Measurements from ENCODE around the gene CD24. TPM values are rescaled to one million over a fixed set of nuclear protein-coding genes. Genes with fewer than 3 reads are reported as not detected.
"Not testable (repeated sequence)": the region's sequence is repeated elsewhere in the genome, so short reads cannot be mapped to it uniquely, and the experiment has no call there.

The CD24 gene
- total and polyA plus RNA-seq, 2 of the 8 experiments (the other 6 are each of a cell fraction or from before 2014, with no cell fraction given), result 2,134 to 2,327 TPM

DNA sequence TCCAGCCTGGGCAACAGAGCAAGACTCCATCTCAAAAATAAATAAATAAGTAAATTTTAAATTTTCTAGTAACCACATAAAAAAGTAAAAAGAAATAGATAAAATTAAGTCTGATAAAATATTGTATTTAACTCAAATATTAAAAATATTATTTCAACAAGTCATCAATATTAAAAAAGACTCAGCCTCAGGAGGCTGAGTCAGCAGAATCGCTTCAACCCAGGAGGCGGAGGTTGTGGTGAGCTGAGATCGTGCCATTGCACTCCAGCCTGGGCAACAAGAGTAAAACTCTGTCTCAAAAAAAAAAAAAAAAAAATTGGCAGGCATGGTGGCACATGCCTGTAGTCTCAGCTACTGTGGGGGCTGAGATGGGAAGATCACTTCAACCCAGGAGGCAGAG lies 15.2 kb upstream of the CD24 start:
- H4K8ac ChIP-seq (ENCODE audit: extremely low read depth, insufficient read depth, low read length); FAIRE-seq; H3K79me1 ChIP-seq (ENCODE audit: low read depth, low read length); H2AK5ac ChIP-seq (ENCODE audit: low read depth, low read length); H3K79me2 ChIP-seq (ENCODE audit: control insufficient read depth in 1 of 2, insufficient read depth in 2 of 2, low read length in 2 of 2); H3K18ac ChIP-seq (ENCODE audit: extremely low read depth, low read length); H3K9me3 ChIP-seq (ENCODE audit: insufficient read depth in 2 of 2, low read depth in 1 of 2, low read length in 1 of 2); DNase-seq (ENCODE audit: low read depth in 1 of 2, low spot score in 2 of 2); H3K23me2 ChIP-seq (ENCODE audit: low read depth, low read length); H3K23ac ChIP-seq (ENCODE audit: insufficient read length); H3K4me3 ChIP-seq (ENCODE audit: extremely low read depth in 1 of 4, insufficient read depth in 2 of 4, low read depth in 3 of 4, low read length in 4 of 4); H3K56ac ChIP-seq (replicated peaks; ENCODE audit: insufficient read length, low read depth, low read length); H3K4ac ChIP-seq (replicated peaks; ENCODE audit: insufficient read length, low read depth, low read length); H2AFZ ChIP-seq (ENCODE audit: low read length); H3K36me3 ChIP-seq (ENCODE audit: control insufficient read depth in 2 of 4, insufficient read depth in 4 of 4, low read length in 3 of 4); H3K27me3 ChIP-seq (replicated peaks in 1 of 4; ENCODE audit: control insufficient read depth in 3 of 4, extremely low read depth in 1 of 4, insufficient read depth in 3 of 4, low read length in 3 of 4); H2BK12ac ChIP-seq (ENCODE audit: low read depth, low read length); H2BK5ac ChIP-seq (ENCODE audit: low read depth, low read length); H3K27ac ChIP-seq (ENCODE audit: low read depth, low read length); H2BK20ac ChIP-seq (ENCODE audit: low read length); H4K5ac ChIP-seq (ENCODE audit: insufficient read length, low read depth, low read length); H4K20me1 ChIP-seq (replicated peaks in 1 of 2; ENCODE audit: control insufficient read depth in 1 of 2, insufficient read depth in 2 of 2, low read length in 2 of 2); H3K9ac ChIP-seq (replicated peaks in 1 of 4; ENCODE audit: extremely low read depth in 1 of 4, low read depth in 3 of 4, low read length in 3 of 4); H3K14ac ChIP-seq (ENCODE audit: insufficient read length); H2BK15ac ChIP-seq (ENCODE audit: low read length); H3K4me2 ChIP-seq (ENCODE audit: insufficient read depth in 1 of 2, low read depth in 2 of 2, low read length in 2 of 2); H2BK120ac ChIP-seq (replicated peaks; ENCODE audit: low read depth, low read length); H4K91ac ChIP-seq (replicated peaks; ENCODE audit: insufficient read length, low read length); H3K4me1 ChIP-seq (replicated peaks in 1 of 4; ENCODE audit: control insufficient read depth in 3 of 4, insufficient read depth in 4 of 4, low read length in 3 of 4): not testable (repeated sequence)
- CTCF ChIA-PET (ENCODE audit: partially characterized antibody), result interaction anchor here (0.7 to 1.5 kb wide), 5 partner anchors 8 to 655 kb away, joined by 3 to 7 read pairs (median 4); no protein-coding TSS in a partner anchor
- POLR2A ChIA-PET (ENCODE audit: partially characterized antibody), result interaction anchor here (0.6 kb wide), 1 partner anchor 187 kb away, joined by 3 read pairs; no protein-coding TSS in a partner anchor
- peak; percentile 79 for TF ChIP-seq MAFK (IDR thresholded peaks at IDR 0.05; ENCODE audit: low read depth, low read length)
- 92% methylated on average over 3 of the region's 3 CpGs; no CpG with 5 or more reads in 1 of the 2 experiments for WGBS, 2 experiments (ENCODE audit: extremely low coverage in 1 of 2, insufficient coverage in 1 of 2, insufficient read length in 1 of 2, insufficient replicate concordance in 2 of 2, low coverage in 1 of 2, low lambda C conversion rate in 2 of 2, missing lambda C conversion rate in 1 of 2)

Data from H1 (cell line).